ENCODE data around the gene TBC1D22B. TPM values are rescaled to one million over a fixed set of nuclear protein-coding genes. Genes with fewer than 3 reads are reported as not detected.

TBC1D22B gene
- total and polyA plus RNA-seq, 2 of the 13 experiments (the other 11 are each of a cell fraction or from before 2014, with no cell fraction given), result 9.7 to 12.9 TPM

GRCh38 chr6:37218511-37218910 lies 39.1 kb upstream of the TBC1D22B start (continued):
- TF ChIP-seq HNF1B (CRISPR knock-in tag; IDR thresholded peaks at IDR 0.05), result no peak

GRCh38 chr6:37221585-37222124 lies 35.9 kb upstream of the TBC1D22B start:
- in situ Hi-C loops (cut with HindIII; ENCODE audit: extremely low pct_ligation_motif_present, low pct_unique_long_range_greater_than_20kb) (no loop called here), intact Hi-C loops (cut with micrococcal nuclease; ENCODE audit: unreplicated experiment) (loop anchor here (1.0 kb wide), 1 partner anchor 36 kb away; the partner anchor contains the start of gene TBC1D22B)
- Histone ChIP-seq H3K79me2 (ENCODE audit: insufficient read depth, low read length) (no peaks in the 10 kb centered on the region), H3K4me3 (replicated peaks in 1 of 3; ENCODE audit: insufficient read depth in 1 of 3, low read depth in 2 of 3, low read length in 3 of 3) (peak overlapping the region; percentile 57 to 80 (median 63)), H3K9ac (ENCODE audit: insufficient read depth, low read depth, low read length) (peak overlapping the region; percentile 58), H3K4me1 (ENCODE audit: insufficient read depth, low read length) (peaks cover 20% of the 10 kb centered on the region), H3K4me2 (ENCODE audit: low read depth, low read length) (peak overlapping the region; percentile 93), H4K20me1 (ENCODE audit: insufficient read depth, low read length) (no peaks in the 10 kb centered on the region), H3K36me3 (replicated peaks in 1 of 2; ENCODE audit: control insufficient read depth in 1 of 2, insufficient read depth in 2 of 2, low read length in 2 of 2) (no peaks in the 10 kb centered on the region), H2AFZ (ENCODE audit: low read length) (peak overlapping the region; percentile 97), H3K9me3 (ENCODE audit: low read length) (no peaks in the 10 kb centered on the region), H3K27me3 (ENCODE audit: control insufficient read depth in 1 of 2, insufficient read depth in 2 of 2, low read length in 2 of 2) (no peaks in the 10 kb centered on the region; a peak in 1 of 5 replicates), H3K27ac (ENCODE audit: extremely low read length, insufficient read depth, low read length) (peak overlapping the region; percentile 56)
- CTCF ChIA-PET (ENCODE audit: low intra/inter-chr PET ratio, low total read pairs), result no interaction called here
- POLR2A ChIA-PET, result interaction anchor here (0.6 to 2.4 kb wide), 6 partner anchors 19 to 52 kb away, joined by 3 to 17 read pairs (median 6); partner anchors contain the start of genes PIM1, TBC1D22B and TMEM217
- no TSS peak for BruUV-seq (replicated peaks)
- WGBS (ENCODE audit: low lambda C conversion rate), result 13% methylated on average over 6 of the region's 6 CpGs
- no peak for DNase-seq (ENCODE audit: low spot score)
- peak; percentile 61; the same call in 2 of the 3 replicates for ATAC-seq
- no peak for FAIRE-seq
- no peak for TF ChIP-seq ELF1 (CRISPR knock-in tag; IDR thresholded peaks at IDR 0.05)
- TF ChIP-seq POGZ (CRISPR knock-in tag; IDR thresholded peaks at IDR 0.05), result no peak
- no peak for TF ChIP-seq ARNT2 (CRISPR knock-in tag; IDR thresholded peaks at IDR 0.05; ENCODE audit: low read depth)
- TF ChIP-seq ZNF552 (CRISPR knock-in tag; IDR thresholded peaks at IDR 0.05; ENCODE audit: borderline replicate concordance), result no peak
- TF ChIP-seq ZNF33B (CRISPR knock-in tag; IDR thresholded peaks at IDR 0.05), result 0 out of 2 replicates have a peak, but pooled peaks have one; percentile 2
- TF ChIP-seq ZFP62 (CRISPR knock-in tag; IDR thresholded peaks at IDR 0.05), result no peak
- TF ChIP-seq CEBPG (CRISPR knock-in tag; IDR thresholded peaks at IDR 0.05), result no peak
- no peak for TF ChIP-seq ZNF800 (CRISPR knock-in tag; IDR thresholded peaks at IDR 0.05)
- peak; percentile 40; the same call in 1 of the 2 replicates for TF ChIP-seq ZNF747 (CRISPR knock-in tag; IDR thresholded peaks at IDR 0.05; ENCODE audit: borderline replicate concordance)
- no peak for TF ChIP-seq GMEB2 (CRISPR knock-in tag; IDR thresholded peaks at IDR 0.05; ENCODE audit: low read depth)
- TF ChIP-seq ZBTB3 (CRISPR knock-in tag; IDR thresholded peaks at IDR 0.05; ENCODE audit: borderline replicate concordance, low read depth), result no peak
- TF ChIP-seq RXRA (CRISPR knock-in tag; IDR thresholded peaks at IDR 0.05), result no peak
- no peak for TF ChIP-seq ZNF619 (CRISPR knock-in tag; IDR thresholded peaks at IDR 0.05)
- no peak for TF ChIP-seq KDM3A (CRISPR knock-in tag; IDR thresholded peaks at IDR 0.05; ENCODE audit: low read depth)
- TF ChIP-seq ZNF616 (CRISPR knock-in tag; IDR thresholded peaks at IDR 0.05; ENCODE audit: low read depth), result no peak
- no peak for TF ChIP-seq PHF5A (CRISPR knock-in tag; IDR thresholded peaks at IDR 0.05; ENCODE audit: low read depth, unreplicated experiment)
- no peak for TF ChIP-seq RFX5 (IDR thresholded peaks at IDR 0.05; ENCODE audit: low read depth, low read length)
- TF ChIP-seq FOXC1 (CRISPR knock-in tag; IDR thresholded peaks at IDR 0.05; ENCODE audit: borderline replicate concordance), result peak; percentile 16
- no peak for TF ChIP-seq ZFP36L1 (CRISPR knock-in tag; IDR thresholded peaks at IDR 0.05)

Measured in HepG2 (cell line).